ENCODE results near the gene ATG13.
A peak's percentile ranks its signal among the peaks of the same experiment; 100 is the strongest.

ATG13 gene

GRCh38 chr11:46718155-46719019, 101.0 kb downstream of the ATG13 start:
- WGBS (ENCODE audit: extremely low coverage, insufficient coverage, low lambda C conversion rate), result no CpG with 5 or more reads among the region's 11 CpGs
- Histone ChIP-seq H3K4ac (ENCODE audit: low read depth, low read length) (no peak overlapping the region), H4K8ac (ENCODE audit: low read depth, low read length) (no peak overlapping the region), H2BK5ac (ENCODE audit: low read length) (no peak overlapping the region), H3K4me3 (ENCODE audit: low read length) (no peak overlapping the region), H3K27ac (ENCODE audit: low read depth, low read length) (no peak overlapping the region), H3K9ac (ENCODE audit: low read length) (no peak overlapping the region), H4K5ac (ENCODE audit: low read length) (no peak overlapping the region), H3K4me2 (ENCODE audit: low read length) (no peak overlapping the region), H3K36me3 (ENCODE audit: control insufficient read depth, insufficient read depth, low read length) (no peaks in the 10 kb centered on the region), H2BK120ac (ENCODE audit: low read depth, low read length) (no peak overlapping the region), H2AK5ac (ENCODE audit: low read length) (no peak overlapping the region), H3K56ac (ENCODE audit: low read length) (no peak overlapping the region), H3K27me3 (ENCODE audit: insufficient read depth, low read length, poor library complexity) (no peaks in the 10 kb centered on the region), H2BK15ac (replicated peaks; ENCODE audit: low read depth) (no peak overlapping the region), H3K79me2 (ENCODE audit: control insufficient read depth, insufficient read depth, low read length) (no peaks in the 10 kb centered on the region), H3K79me1 (ENCODE audit: low read length) (no peaks in the 10 kb centered on the region), H3K18ac (ENCODE audit: low read length) (peak overlapping the region; percentile 43), H3K4me1 (ENCODE audit: control insufficient read depth, low read depth, low read length) (no peaks in the 10 kb centered on the region), H3K23ac (ENCODE audit: low read length) (no peak overlapping the region)
- peak; percentile 57 for DNase-seq

GRCh38 chr11:46719048-46719542, 101.7 kb downstream of the ATG13 start, which contains the start of gene F2:
Gene F2 (plus strand): TSS chr11:46719213. CDS start chr11:46719236, 23 bp downstream.
- H3K79me1 ChIP-seq (ENCODE audit: low read length), result no peaks in the 10 kb centered on the region
- H3K4ac ChIP-seq (ENCODE audit: low read depth, low read length), result no peak within 1 kb of the TSS
- no peak within 1 kb of the TSS for H3K4me2 ChIP-seq (ENCODE audit: low read length)
- WGBS (ENCODE audit: extremely low coverage, insufficient coverage, low lambda C conversion rate), result no CpG with 5 or more reads among the region's 7 CpGs
- no peak within 1 kb of the TSS for H3K23ac ChIP-seq (ENCODE audit: low read length)
- H3K18ac ChIP-seq (ENCODE audit: low read length), result peak within 1 kb of the TSS; percentile 43
- no peak within 1 kb of the TSS for H3K4me3 ChIP-seq (ENCODE audit: low read length)
- H3K4me1 ChIP-seq (ENCODE audit: control insufficient read depth, low read depth, low read length), result no peaks in the 10 kb centered on the region
- H3K79me2 ChIP-seq (ENCODE audit: control insufficient read depth, insufficient read depth, low read length), result no peaks in the 10 kb centered on the region
- H2AK5ac ChIP-seq (ENCODE audit: low read length), result no peak within 1 kb of the TSS
- no peak within 1 kb of the TSS for H3K56ac ChIP-seq (ENCODE audit: low read length)
- H2BK5ac ChIP-seq (ENCODE audit: low read length), result no peak within 1 kb of the TSS
- H2BK15ac ChIP-seq (replicated peaks; ENCODE audit: low read depth), result no peak within 1 kb of the TSS
- H4K5ac ChIP-seq (ENCODE audit: low read length), result no peak within 1 kb of the TSS
- H3K36me3 ChIP-seq (ENCODE audit: control insufficient read depth, insufficient read depth, low read length), result no peaks in the 10 kb centered on the region
- no peak within 1 kb of the TSS for H2BK120ac ChIP-seq (ENCODE audit: low read depth, low read length)
- H3K27ac ChIP-seq (ENCODE audit: low read depth, low read length), result no peak within 1 kb of the TSS
- H3K27me3 ChIP-seq (ENCODE audit: insufficient read depth, low read length, poor library complexity), result no peaks in the 10 kb centered on the region
- H4K8ac ChIP-seq (ENCODE audit: low read depth, low read length), result no peak within 1 kb of the TSS
- no peak for DNase-seq
- no peak within 1 kb of the TSS for H3K9ac ChIP-seq (ENCODE audit: low read length)

GRCh38 chr11:46719543-46720218, 102.3 kb downstream of the ATG13 start:
- H3K4me2 ChIP-seq (ENCODE audit: low read length), result no peak overlapping the region
- H3K23ac ChIP-seq (ENCODE audit: low read length), result no peak overlapping the region
- no peak for DNase-seq
- no peak overlapping the region for H3K9ac ChIP-seq (ENCODE audit: low read length)
- no peak overlapping the region for H2AK5ac ChIP-seq (ENCODE audit: low read length)
- H2BK120ac ChIP-seq (ENCODE audit: low read depth, low read length), result no peak overlapping the region
- H3K36me3 ChIP-seq (ENCODE audit: control insufficient read depth, insufficient read depth, low read length), result no peaks in the 10 kb centered on the region
- H4K8ac ChIP-seq (ENCODE audit: low read depth, low read length), result no peak overlapping the region
- no peak overlapping the region for H2BK15ac ChIP-seq (replicated peaks; ENCODE audit: low read depth)
- H3K4me1 ChIP-seq (ENCODE audit: control insufficient read depth, low read depth, low read length), result no peaks in the 10 kb centered on the region
- no peaks in the 10 kb centered on the region for H3K79me1 ChIP-seq (ENCODE audit: low read length)
- H3K27ac ChIP-seq (ENCODE audit: low read depth, low read length), result no peak overlapping the region
- H3K4ac ChIP-seq (ENCODE audit: low read depth, low read length), result no peak overlapping the region
- H3K56ac ChIP-seq (ENCODE audit: low read length), result no peak overlapping the region
- no peaks in the 10 kb centered on the region for H3K27me3 ChIP-seq (ENCODE audit: insufficient read depth, low read length, poor library complexity)
- H2BK5ac ChIP-seq (ENCODE audit: low read length), result no peak overlapping the region
- H3K18ac ChIP-seq (ENCODE audit: low read length), result no peak overlapping the region
- no CpG with 5 or more reads among the region's 25 CpGs for WGBS (ENCODE audit: extremely low coverage, insufficient coverage, low lambda C conversion rate)
- H3K79me2 ChIP-seq (ENCODE audit: control insufficient read depth, insufficient read depth, low read length), result no peaks in the 10 kb centered on the region
- H4K5ac ChIP-seq (ENCODE audit: low read length), result no peak overlapping the region
- H3K4me3 ChIP-seq (ENCODE audit: low read length), result no peak overlapping the region

- H3K4ac ChIP-seq (ENCODE audit: low read depth, low read length), result no peak overlapping the region
- no peak overlapping the region for H2BK120ac ChIP-seq (ENCODE audit: low read depth, low read length)
- H3K9ac ChIP-seq (ENCODE audit: low read length), result no peak overlapping the region
- H3K18ac ChIP-seq (ENCODE audit: low read length), result no peak overlapping the region
- H3K4me3 ChIP-seq (ENCODE audit: low read length), result no peak overlapping the region
- DNase-seq, result no peak
- no peak overlapping the region for H3K27ac ChIP-seq (ENCODE audit: low read depth, low read length)
- no peaks in the 10 kb centered on the region for H3K79me1 ChIP-seq (ENCODE audit: low read length)
- H4K5ac ChIP-seq (ENCODE audit: low read length), result no peak overlapping the region
- H2BK5ac ChIP-seq (ENCODE audit: low read length), result no peak overlapping the region
- no peaks in the 10 kb centered on the region for H3K79me2 ChIP-seq (ENCODE audit: control insufficient read depth, insufficient read depth, low read length)
- no peaks in the 10 kb centered on the region for H3K36me3 ChIP-seq (ENCODE audit: control insufficient read depth, insufficient read depth, low read length)
- H3K27me3 ChIP-seq (ENCODE audit: insufficient read depth, low read length, poor library complexity), result no peaks in the 10 kb centered on the region
- H4K8ac ChIP-seq (ENCODE audit: low read depth, low read length), result no peak overlapping the region
- H2BK15ac ChIP-seq (replicated peaks; ENCODE audit: low read depth), result no peak overlapping the region
- H2AK5ac ChIP-seq (ENCODE audit: low read length), result no peak overlapping the region
- H3K4me1 ChIP-seq (ENCODE audit: control insufficient read depth, low read depth, low read length), result no peaks in the 10 kb centered on the region
- no peak overlapping the region for H3K23ac ChIP-seq (ENCODE audit: low read length)
- H3K4me2 ChIP-seq (ENCODE audit: low read length), result no peak overlapping the region
- no CpG with 5 or more reads among the region's 6 CpGs for WGBS (ENCODE audit: extremely low coverage, insufficient coverage, low lambda C conversion rate)
- H3K56ac ChIP-seq (ENCODE audit: low read length), result no peak overlapping the region
Measured at GRCh38 chr11:46721286-46721685, 103.9 kb downstream of the ATG13 start.

- Histone ChIP-seq H3K79me1 (ENCODE audit: low read length) (no peaks in the 10 kb centered on the region), H3K23ac (ENCODE audit: low read length) (no peak overlapping the region), H3K4me1 (ENCODE audit: control insufficient read depth, low read depth, low read length) (no peaks in the 10 kb centered on the region), H3K79me2 (ENCODE audit: control insufficient read depth, insufficient read depth, low read length) (no peaks in the 10 kb centered on the region), H3K9ac (ENCODE audit: low read length) (no peak overlapping the region), H3K4me2 (ENCODE audit: low read length) (no peak overlapping the region), H2BK120ac (ENCODE audit: low read depth, low read length) (no peak overlapping the region), H3K4ac (ENCODE audit: low read depth, low read length) (no peak overlapping the region), H3K18ac (ENCODE audit: low read length) (no peak overlapping the region), H3K56ac (ENCODE audit: low read length) (no peak overlapping the region), H4K8ac (ENCODE audit: low read depth, low read length) (no peak overlapping the region), H3K27me3 (ENCODE audit: insufficient read depth, low read length, poor library complexity) (no peaks in the 10 kb centered on the region), H3K36me3 (ENCODE audit: control insufficient read depth, insufficient read depth, low read length) (no peaks in the 10 kb centered on the region), H3K27ac (ENCODE audit: low read depth, low read length) (no peak overlapping the region), H4K5ac (ENCODE audit: low read length) (no peak overlapping the region), H2BK5ac (ENCODE audit: low read length) (no peak overlapping the region), H2BK15ac (replicated peaks; ENCODE audit: low read depth) (no peak overlapping the region), H2AK5ac (ENCODE audit: low read length) (no peak overlapping the region), H3K4me3 (ENCODE audit: low read length) (no peak overlapping the region)
- no peak for DNase-seq
- WGBS (ENCODE audit: extremely low coverage, insufficient coverage, low lambda C conversion rate), result no CpG with 5 or more reads among the region's 11 CpGs
Measured at GRCh38 chr11:46722566-46723358, 105.4 kb downstream of the ATG13 start.

All from mesendoderm (in vitro differentiated cells).